Measurements from ENCODE around the gene SLC25A34. TPM values are rescaled to one million over a fixed set of nuclear protein-coding genes. Genes with fewer than 3 reads are reported as not detected.
A peak's percentile ranks its signal among the peaks of the same experiment; 100 is the strongest.

The SLC25A34 gene
- total and polyA plus RNA-seq, 4 donors: 1.6 to 4.2 (median 2.2) TPM

- Histone ChIP-seq H3K36me3 (ENCODE audit: control insufficient read depth in 4 of 4, insufficient read depth in 4 of 4, low read length in 4 of 4) (peaks cover 7 to 69% (median 47%) of the 10 kb centered on the region in 4 donors), H3K9ac (ENCODE audit: insufficient read depth in 1 of 2, low read length in 2 of 2) (no peak overlapping the region), H3K9me3 (ENCODE audit: control insufficient read depth in 4 of 4, insufficient read depth in 3 of 4, low read length in 3 of 4) (no peaks in the 10 kb centered on the region), H3K27ac (ENCODE audit: low read depth in 1 of 2, low read length in 1 of 2) (no peak overlapping the region), H3K4me1 (ENCODE audit: control insufficient read depth in 5 of 5, insufficient read depth in 5 of 5, low read length in 5 of 5) (peaks cover 0 to 10% (median 9%) of the 10 kb centered on the region in 5 donors), H3K27me3 (ENCODE audit: control insufficient read depth in 3 of 3, insufficient read depth in 3 of 3, low read length in 2 of 3) (no peaks in the 10 kb centered on the region), H3K4me3 (no peak overlapping the region)
- no peak for TF ChIP-seq CTCF (IDR thresholded peaks at IDR 0.05; ENCODE audit: control extremely low read depth, extremely low read depth)
- WGBS, 2 donors: 92 to 97% methylated on average over 4 of the region's 4 CpGs
- DNase-seq (peak in 1 of 3 donors; percentile 6), ATAC-seq (ENCODE audit: insufficient read depth, low FRiP score) (no peak)
These were observed 13.6 kb upstream of the SLC25A34 start for GRCh38 chr1:15722411-15722810.

- TF ChIP-seq CTCF (IDR thresholded peaks at IDR 0.05; ENCODE audit: control extremely low read depth, extremely low read depth): no peak
- ATAC-seq (ENCODE audit: insufficient read depth, low FRiP score) (no peak), DNase-seq (no peak)
- H3K36me3 ChIP-seq (ENCODE audit: control insufficient read depth in 4 of 4, insufficient read depth in 4 of 4, low read length in 4 of 4): peaks cover 7 to 69% (median 44%) of the 10 kb centered on the region in 4 donors
- no peaks in the 10 kb centered on the region for H3K27me3 ChIP-seq (ENCODE audit: control insufficient read depth in 3 of 3, insufficient read depth in 3 of 3, low read length in 2 of 3)
- no peak overlapping the region for H3K9ac ChIP-seq (ENCODE audit: insufficient read depth in 1 of 2, low read length in 2 of 2)
- H3K4me3 ChIP-seq: no peak overlapping the region
- H3K27ac ChIP-seq (ENCODE audit: low read depth in 1 of 2, low read length in 1 of 2): no peak overlapping the region
- no peaks in the 10 kb centered on the region for H3K9me3 ChIP-seq (ENCODE audit: control insufficient read depth in 4 of 4, insufficient read depth in 3 of 4, low read length in 3 of 4)
- H3K4me1 ChIP-seq (ENCODE audit: control insufficient read depth in 5 of 5, insufficient read depth in 5 of 5, low read length in 5 of 5): peaks cover 0 to 5% (median 4%) of the 10 kb centered on the region in 5 donors
- 93 to 95% methylated on average over 13 of the region's 13 CpGs for WGBS, 2 donors
These were observed 13.1 kb upstream of the SLC25A34 start for GRCh38 chr1:15722836-15723532.

DNA sequence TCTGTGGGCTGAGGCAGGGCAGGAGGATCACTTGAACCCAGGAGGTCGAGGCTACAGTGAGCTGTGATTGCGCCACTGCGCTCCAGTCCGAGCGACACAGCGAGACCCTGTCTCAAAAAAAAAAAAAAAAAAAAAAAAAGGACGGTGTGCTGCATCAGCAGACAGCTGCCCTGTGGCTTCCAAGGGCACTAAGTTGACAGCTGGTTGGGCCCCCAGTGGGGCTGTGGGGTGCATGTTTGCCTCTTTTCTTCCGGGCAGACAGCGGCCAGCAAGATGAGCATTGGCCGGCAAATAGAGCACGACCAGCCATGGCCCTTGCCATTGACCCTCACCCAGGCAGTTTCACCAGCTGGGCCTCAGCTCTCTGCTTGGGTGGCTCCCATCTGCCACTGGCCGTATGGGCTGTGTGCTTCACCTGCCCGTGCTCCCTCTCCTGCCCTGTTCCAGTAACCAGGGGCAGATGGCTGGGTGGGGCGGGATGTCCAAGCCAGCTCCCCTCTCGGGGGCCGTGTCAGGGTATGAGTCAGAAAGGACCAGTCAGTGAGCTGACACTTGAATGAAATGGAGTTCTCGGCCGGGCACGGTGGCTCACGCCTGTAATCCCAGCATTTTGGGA, 12.3 kb upstream of the SLC25A34 start:
- 91 to 95% methylated on average over 20 of the region's 20 CpGs for WGBS, 2 donors
- DNase-seq: peak in 1 of 3 donors; percentile 7
- peaks cover 0 to 1% (median 0%) of the 10 kb centered on the region in 5 donors for H3K4me1 ChIP-seq (ENCODE audit: control insufficient read depth in 5 of 5, insufficient read depth in 5 of 5, low read length in 5 of 5)
- no peak overlapping the region for H3K9ac ChIP-seq (ENCODE audit: insufficient read depth in 1 of 2, low read length in 2 of 2)
- H3K27ac ChIP-seq (ENCODE audit: low read depth in 1 of 2, low read length in 1 of 2): no peak overlapping the region
- no peaks in the 10 kb centered on the region for H3K9me3 ChIP-seq (ENCODE audit: control insufficient read depth in 4 of 4, insufficient read depth in 3 of 4, low read length in 3 of 4)
- TF ChIP-seq CTCF (IDR thresholded peaks at IDR 0.05; ENCODE audit: control extremely low read depth, extremely low read depth): no peak
- H3K27me3 ChIP-seq (ENCODE audit: control insufficient read depth in 3 of 3, insufficient read depth in 3 of 3, low read length in 2 of 3): no peaks in the 10 kb centered on the region
- H3K4me3 ChIP-seq: no peak overlapping the region
- peaks cover 7 to 70% (median 44%) of the 10 kb centered on the region in 4 donors for H3K36me3 ChIP-seq (ENCODE audit: control insufficient read depth in 4 of 4, insufficient read depth in 4 of 4, low read length in 4 of 4)
- no peak for ATAC-seq (ENCODE audit: insufficient read depth, low FRiP score)
